ENCODE results near the gene CRYBB2.

GRCh38 chr22:25212337-25212736 is 7.1 kb upstream of the CRYBB2 start:
- TF ChIP-seq CTCF (IDR thresholded peaks at IDR 0.05): no peak
- no peak for TF ChIP-seq POLR2A (IDR thresholded peaks at IDR 0.05)
